Measurements from ENCODE around the gene ZNF526. TPM values are rescaled to one million over a fixed set of nuclear protein-coding genes. Genes with fewer than 3 reads are reported as not detected.

ZNF526 gene
- total RNA-seq, 1 donor from 2014 or later = 11.7 TPM

GRCh38 chr19:42272989-42273406 is 52.9 kb downstream of the ZNF526 start:
- H3K4me3 ChIP-seq = no peak overlapping the region
- peaks cover 53% of the 10 kb centered on the region for H3K4me1 ChIP-seq
- ATAC-seq (no peak), DNase-seq (peak; percentile 46)
- peaks cover 35% of the 10 kb centered on the region for H3K36me3 ChIP-seq
- H3K27me3 ChIP-seq (ENCODE audit: low read depth) = no peaks in the 10 kb centered on the region
- intact Hi-C loops (cut with DNase I) = no loop called here
- no peak for TF ChIP-seq CTCF (IDR thresholded peaks at IDR 0.05)
- H3K9me3 ChIP-seq = no peaks in the 10 kb centered on the region
- no peak overlapping the region for H3K27ac ChIP-seq

- peak; percentile 40 for DNase-seq
- Histone ChIP-seq H3K27ac (no peak overlapping the region), H3K27me3 (ENCODE audit: low read depth) (no peaks in the 10 kb centered on the region), H3K4me1 (peaks cover 59% of the 10 kb centered on the region), H3K4me3 (no peak overlapping the region), H3K9me3 (no peaks in the 10 kb centered on the region), H3K36me3 (peaks cover 35% of the 10 kb centered on the region)
- intact Hi-C loops (cut with DNase I) = no loop called here
- no peak for ATAC-seq
- no peak for TF ChIP-seq CTCF (IDR thresholded peaks at IDR 0.05)
Measured at GRCh38 chr19:42273407-42274064, 53.4 kb downstream of the ZNF526 start.

GRCh38 chr19:42274065-42274682 is 54.1 kb downstream of the ZNF526 start:
- Histone ChIP-seq H3K27ac (no peak overlapping the region), H3K4me3 (no peak overlapping the region)

GRCh38 chr19:42275103-42275502 is 55.0 kb downstream of the ZNF526 start:
- ATAC-seq (no peak), DNase-seq (no peak)
- Histone ChIP-seq H3K36me3 (peaks cover 35% of the 10 kb centered on the region), H3K27me3 (ENCODE audit: low read depth) (no peaks in the 10 kb centered on the region), H3K4me1 (peaks cover 67% of the 10 kb centered on the region), H3K9me3 (no peaks in the 10 kb centered on the region), H3K4me3 (no peak overlapping the region), H3K27ac (no peak overlapping the region)
- no peak for TF ChIP-seq CTCF (IDR thresholded peaks at IDR 0.05)
- intact Hi-C loops (cut with DNase I) = no loop called here

More at GRCh38 chr19:42274065-42274682, 54.1 kb downstream of the ZNF526 start:
- no peak for ATAC-seq
- peak; percentile 42 for DNase-seq
- H3K36me3 ChIP-seq = peaks cover 35% of the 10 kb centered on the region
- peaks cover 65% of the 10 kb centered on the region for H3K4me1 ChIP-seq
- TF ChIP-seq CTCF (IDR thresholded peaks at IDR 0.05) = no peak
- H3K27me3 ChIP-seq (ENCODE audit: low read depth) = no peaks in the 10 kb centered on the region
- H3K9me3 ChIP-seq = no peaks in the 10 kb centered on the region
- intact Hi-C loops (cut with DNase I) = no loop called here

GRCh38 chr19:42275517-42275916 is 55.4 kb downstream of the ZNF526 start:
- peaks cover 35% of the 10 kb centered on the region for H3K36me3 ChIP-seq
- TF ChIP-seq CTCF (IDR thresholded peaks at IDR 0.05) = no peak
- H3K27ac ChIP-seq = no peak overlapping the region
- H3K27me3 ChIP-seq (ENCODE audit: low read depth) = no peaks in the 10 kb centered on the region
- no peak for ATAC-seq
- peaks cover 63% of the 10 kb centered on the region for H3K4me1 ChIP-seq
- intact Hi-C loops (cut with DNase I) = no loop called here
- DNase-seq = no peak
- no peaks in the 10 kb centered on the region for H3K9me3 ChIP-seq
- H3K4me3 ChIP-seq = no peak overlapping the region

Measured in lower lobe of right lung (tissue), 2 donors.